SK-N-SH (cell line): ENCODE results near the gene ATG4B. TPM values are rescaled to one million over a fixed set of nuclear protein-coding genes. Genes with fewer than 3 reads are reported as not detected.

ENCODE experiments used
- CTCF ChIA-PET: fragments of 300-600, 350-600 bp; formaldehyde crosslinking; extraction: SDS; loops from one replicate; lab custom pipeline; 2021; lab: Yijun Ruan, JAX
- POLR2A ChIA-PET: fragments of 350-600 bp; sonication (Branson Sonifier 250); formaldehyde crosslinking; extraction: SDS; loops from one replicate; lab custom pipeline; 2020; ENCODE audit warnings: antibody characterized with exemption, inconsistent platforms; lab: Yijun Ruan, JAX
- DNase-seq: peaks from one replicate; pipeline ENCODE4 v3.0.0; 2012
- H2AFZ ChIP-seq: fragments of 200-600 bp; sonication (generic); 2 replicates; pipeline ENCODE4 v1.8.1; 2016; ENCODE audit warnings: antibody characterized with exemption, mild to moderate bottlenecking, low read depth
- H3F3A ChIP-seq: fragments of 200-600 bp; sonication (generic); replicated peaks from 2 replicates; pipeline ENCODE3; 2016; ENCODE audit warnings: antibody characterized with exemption, mild to moderate bottlenecking; ENCODE audit not compliant: insufficient read depth
- H3K27ac ChIP-seq, 2 experiments: fragments of 200-500 bp in 1 of 2; fragments of 200-600 bp in 1 of 2; sonication (Bioruptor generic) in 1 of 2; sonication (generic), shearing (Covaris generic) in 1 of 2; 2 replicates each; pipeline versions ENCODE4 v1.5.1 to v1.6.1; 2014 to 2016; ENCODE audit warnings: low read depth in 2 of 2, inconsistent platforms in 1 of 2, low read length in 1 of 2, mild to moderate bottlenecking in 1 of 2, mixed read lengths in 1 of 2
- H3K27me3 ChIP-seq: fragments of 200-600 bp; sonication (generic), shearing (Covaris generic); 2 replicates; pipeline ENCODE4 v1.6.1; 2016; ENCODE audit warnings: mixed run types; ENCODE audit not compliant: insufficient read depth
- H3K36me3 ChIP-seq, 2 experiments: fragments of 200-500 bp in 1 of 2; fragments of 200-600 bp in 1 of 2; sonication (Bioruptor generic) in 1 of 2; sonication (generic) in 1 of 2; replicated peaks in 1 of 2; 2 replicates each; pipeline versions ENCODE3 to v1.5.1; 2014 to 2016; ENCODE audit warnings: low read length in 1 of 2, mild to moderate bottlenecking in 1 of 2; ENCODE audit not compliant: insufficient read depth in 2 of 2, control insufficient read depth in 1 of 2
- H3K4me1 ChIP-seq, 2 experiments: fragments of 200-500 bp in 1 of 2; fragments of 200-600 bp in 1 of 2; sonication (Bioruptor generic) in 1 of 2; sonication (generic), shearing (Covaris generic) in 1 of 2; 2 replicates each; pipeline versions ENCODE4 v1.5.1 to v1.6.1; 2014 to 2016; ENCODE audit warnings: low read depth in 1 of 2, low read length in 1 of 2, mixed run types in 1 of 2; ENCODE audit not compliant: insufficient read depth in 2 of 2, control insufficient read depth in 1 of 2
- H3K4me2 ChIP-seq: fragments of 200-600 bp; sonication (generic), shearing (Covaris generic); 2 replicates; pipeline ENCODE4 v1.6.1; 2017; ENCODE audit warnings: mixed run types
- H3K4me3 ChIP-seq, 2 experiments: fragments of 200-500 bp in 1 of 2; fragments of 200-600 bp in 1 of 2; sonication (Bioruptor generic) in 1 of 2; sonication (generic), shearing (Covaris generic) in 1 of 2; 2 replicates each; pipeline versions ENCODE4 v1.5.1 to v1.8.1; 2014 to 2016; ENCODE audit warnings: low read depth in 2 of 2, inconsistent platforms in 1 of 2, low read length in 1 of 2, mild to moderate bottlenecking in 1 of 2, mixed read lengths in 1 of 2, moderate library complexity in 1 of 2
- H3K79me2 ChIP-seq: fragments of 200-600 bp; sonication (generic); 2 replicates; pipeline ENCODE4 v1.8.1; 2017; ENCODE audit warnings: mild to moderate bottlenecking; ENCODE audit not compliant: insufficient read depth
- H3K9ac ChIP-seq: fragments of 200-600 bp; sonication (generic); 2 replicates; pipeline ENCODE4 v1.6.1; 2017; ENCODE audit warnings: mixed run types
- H3K9me2 ChIP-seq: fragments of 200-600 bp; sonication (generic); 2 replicates; pipeline ENCODE4 v1.6.1; 2017; ENCODE audit warnings: mixed run types
- H3K9me3 ChIP-seq: fragments of 200-600 bp; sonication (generic); 2 replicates; pipeline ENCODE4 v1.6.1; 2017; ENCODE audit warnings: mixed run types, mild to moderate bottlenecking, moderate library complexity
- H4K20me1 ChIP-seq: fragments of 200-600 bp; sonication (generic); 2 replicates; pipeline ENCODE4 v1.6.1; 2017; ENCODE audit warnings: mild to moderate bottlenecking, mixed run types; ENCODE audit not compliant: insufficient read depth
- CHD2 ChIP-seq: fragments of 150-350 bp; IDR thresholded peaks from 2 replicates; pipeline ENCODE4 v1.6.1; 2018; ENCODE audit warnings: low read length; ENCODE audit not compliant: partially characterized antibody
- ELF1 ChIP-seq: IDR thresholded peaks from 2 replicates; pipeline ENCODE4 v1.4.0; 2012
- EP300 ChIP-seq, 2 experiments: IDR thresholded peaks; 2 replicates each; pipeline versions ENCODE4 v1.4.0 to v1.6.1; 2012; ENCODE audit warnings: borderline replicate concordance in 1 of 2, low read depth in 1 of 2, low read length in 1 of 2
- FOXJ3 ChIP-seq: sonication (generic); formaldehyde crosslinking; IDR thresholded peaks from 2 replicates; pipeline ENCODE4 v1.5.1; 2020; ENCODE audit warnings: mild to moderate bottlenecking, missing genetic modification reagents
- FOXM1 ChIP-seq: IDR thresholded peaks from 2 replicates; pipeline ENCODE4 v1.4.0; 2012; ENCODE audit warnings: low read depth, mild to moderate bottlenecking
- GABPA ChIP-seq: IDR thresholded peaks from 2 replicates; pipeline ENCODE4 v1.4.0; 2012; ENCODE audit warnings: low read depth, mild to moderate bottlenecking
- JUND ChIP-seq: IDR thresholded peaks from 2 replicates; pipeline ENCODE4 v1.4.0; 2012
- MEF2A ChIP-seq: IDR thresholded peaks from 2 replicates; pipeline ENCODE4 v1.4.0; 2012; ENCODE audit warnings: low read depth, borderline replicate concordance
- POLR2AphosphoS5 ChIP-seq: IDR thresholded peaks from 2 replicates; pipeline ENCODE4 v1.6.1; 2012; ENCODE audit warnings: low read depth, low read length
- RAD21 ChIP-seq: IDR thresholded peaks from 2 replicates; pipeline ENCODE4 v1.6.1; 2012; ENCODE audit warnings: mild to moderate bottlenecking, low read length
- RFX5 ChIP-seq: IDR thresholded peaks from 2 replicates; pipeline ENCODE4 v1.6.1; 2012; ENCODE audit warnings: mild to moderate bottlenecking, improper control_type of control experiment, low read length
- SIN3A ChIP-seq: IDR thresholded peaks from 2 replicates; pipeline ENCODE4 v1.6.1; 2012; ENCODE audit warnings: low read depth, mild to moderate bottlenecking, low read length, moderate library complexity, borderline replicate concordance
- TCF12 ChIP-seq: IDR thresholded peaks from 2 replicates; pipeline ENCODE4 v1.4.0; 2012
- YY1 ChIP-seq: IDR thresholded peaks from 2 replicates; pipeline ENCODE4 v1.4.0; 2012; ENCODE audit warnings: low read depth, mild to moderate bottlenecking
- WGBS: methylation state at CpG from one replicate; pipeline ENCODE4 v1.1.6; 2017; ENCODE audit warnings: low lambda C conversion rate; 5-methylcytosine and 5-hydroxymethylcytosine counted together
- polyA plus RNA-seq, 3 experiments: library from polyadenylated mRNA; depleted of rRNA; stranded (reverse); fragments of >200 nt; gene quantifications; 2 replicates each; pipeline ENCODE4 v1.2.3, GENCODE V29; 2012
- TF ChIP-seq, protein P1 (sequence below): IDR thresholded peaks from 2 replicates; pipeline ENCODE4 v1.4.0; 2012; ENCODE audit warnings: low read depth, borderline replicate concordance
- TF ChIP-seq, protein P2 (sequence below): fragments of 150-350 bp; IDR thresholded peaks from 2 replicates; pipeline ENCODE4 v1.6.1; 2016; ENCODE audit warnings: mild to moderate bottlenecking, low read depth, low read length
- TF ChIP-seq, protein P3 (sequence below): IDR thresholded peaks from 2 replicates; pipeline ENCODE4 v1.4.0; 2012; ENCODE audit warnings: low read depth
- TF ChIP-seq, protein P4 (sequence below): IDR thresholded peaks from 2 replicates; pipeline ENCODE4 v1.6.1; 2012; ENCODE audit warnings: mild to moderate bottlenecking, low read depth, low read length, moderate library complexity
- TF ChIP-seq, protein P5 (sequence below): IDR thresholded peaks from 2 replicates; pipeline ENCODE4 v1.4.0; 2012; ENCODE audit warnings: low read depth, borderline replicate concordance

ATG4B gene
- polyA plus RNA-seq, 1 of the 3 experiments (the other 2 are of a cell fraction): 107 TPM

DNA sequence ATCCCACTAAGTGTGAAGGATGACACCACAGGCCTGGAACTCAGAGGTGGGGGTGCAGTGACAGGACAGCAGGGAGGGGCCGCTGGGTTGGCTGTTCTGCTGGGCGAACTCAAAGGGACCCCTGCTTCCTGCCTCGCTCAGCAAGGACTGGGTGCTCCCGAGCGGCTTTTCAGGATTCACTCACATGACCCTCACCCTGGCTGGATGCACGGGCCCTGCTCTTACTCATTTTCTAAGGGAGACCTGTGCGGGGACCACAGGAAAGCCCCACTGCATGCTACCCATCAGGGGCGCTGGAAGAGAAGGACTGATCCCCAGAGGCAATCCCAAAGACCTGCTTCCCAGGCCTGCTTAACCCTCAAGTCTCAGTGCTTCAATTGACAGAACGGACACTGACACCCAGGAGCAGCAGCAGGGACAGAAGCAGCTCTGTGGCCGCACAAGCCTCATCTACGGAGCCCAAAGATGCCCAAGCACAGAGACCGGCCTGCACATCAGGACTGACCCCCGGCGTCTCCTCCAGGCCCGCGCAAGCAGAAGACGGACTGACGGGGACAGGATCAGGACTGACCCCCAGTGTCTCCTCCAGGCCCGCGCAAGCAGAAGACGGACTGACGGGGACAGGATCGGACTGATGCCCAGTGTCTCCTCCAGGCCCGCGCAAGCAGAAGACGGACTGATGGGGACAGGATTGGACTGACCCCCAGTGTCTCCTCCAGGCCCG lies 30.2 kb upstream of the ATG4B start:
- 96% methylated on average over 19 of the region's 27 CpGs for whole genome bisulfite sequencing
- Histone ChIP-seq H2AFZ (no peak overlapping the region), H3K4me3 (no peak overlapping the region), H3K4me1 (no peaks in the 10 kb centered on the region; a peak in 2 of 4 replicates), H3K4me2 (no peak overlapping the region), H3K79me2 (peaks cover 36% of the 10 kb centered on the region), H4K20me1 (0 out of 2 replicates have a peak, but pooled peaks cover 2% of the 10 kb centered on the region), H3F3A (no peaks in the 10 kb centered on the region), H3K27me3 (no peaks in the 10 kb centered on the region), H3K27ac (no peak overlapping the region), H3K9me3 (no peaks in the 10 kb centered on the region), H3K9me2 (no peaks in the 10 kb centered on the region), H3K36me3 (peaks cover 20 to 21% of the 10 kb centered on the region in 2 experiments), H3K9ac (no peak overlapping the region)
- no peak for DNase-seq
- ChIA-PET POLR2A (no interaction called here), CTCF (no interaction called here)
- TF ChIP-seq FOXJ3 (CRISPR knock-in tag) (no peak), YY1 (no peak), CHD2 (no peak), FOXM1 (no peak), TCF12 (no peak), JUND (no peak), RFX5 (no peak), GABPA (no peak), POLR2AphosphoS5 (no peak), ELF1 (no peak), RAD21 (no peak), MEF2A (no peak), EP300 (IDR thresholded peaks at IDR 0.05; ENCODE audit: borderline replicate concordance in 1 of 2, low read depth in 1 of 2, low read length in 1 of 2) (no peak)
- TF ChIP-seq, protein P1, sequence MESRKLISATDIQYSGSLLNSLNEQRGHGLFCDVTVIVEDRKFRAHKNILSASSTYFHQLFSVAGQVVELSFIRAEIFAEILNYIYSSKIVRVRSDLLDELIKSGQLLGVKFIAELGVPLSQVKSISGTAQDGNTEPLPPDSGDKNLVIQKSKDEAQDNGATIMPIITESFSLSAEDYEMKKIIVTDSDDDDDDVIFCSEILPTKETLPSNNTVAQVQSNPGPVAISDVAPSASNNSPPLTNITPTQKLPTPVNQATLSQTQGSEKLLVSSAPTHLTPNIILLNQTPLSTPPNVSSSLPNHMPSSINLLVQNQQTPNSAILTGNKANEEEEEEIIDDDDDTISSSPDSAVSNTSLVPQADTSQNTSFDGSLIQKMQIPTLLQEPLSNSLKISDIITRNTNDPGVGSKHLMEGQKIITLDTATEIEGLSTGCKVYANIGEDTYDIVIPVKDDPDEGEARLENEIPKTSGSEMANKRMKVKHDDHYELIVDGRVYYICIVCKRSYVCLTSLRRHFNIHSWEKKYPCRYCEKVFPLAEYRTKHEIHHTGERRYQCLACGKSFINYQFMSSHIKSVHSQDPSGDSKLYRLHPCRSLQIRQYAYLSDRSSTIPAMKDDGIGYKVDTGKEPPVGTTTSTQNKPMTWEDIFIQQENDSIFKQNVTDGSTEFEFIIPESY: no peak
- TF ChIP-seq, protein P2, sequence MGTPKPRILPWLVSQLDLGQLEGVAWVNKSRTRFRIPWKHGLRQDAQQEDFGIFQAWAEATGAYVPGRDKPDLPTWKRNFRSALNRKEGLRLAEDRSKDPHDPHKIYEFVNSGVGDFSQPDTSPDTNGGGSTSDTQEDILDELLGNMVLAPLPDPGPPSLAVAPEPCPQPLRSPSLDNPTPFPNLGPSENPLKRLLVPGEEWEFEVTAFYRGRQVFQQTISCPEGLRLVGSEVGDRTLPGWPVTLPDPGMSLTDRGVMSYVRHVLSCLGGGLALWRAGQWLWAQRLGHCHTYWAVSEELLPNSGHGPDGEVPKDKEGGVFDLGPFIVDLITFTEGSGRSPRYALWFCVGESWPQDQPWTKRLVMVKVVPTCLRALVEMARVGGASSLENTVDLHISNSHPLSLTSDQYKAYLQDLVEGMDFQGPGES: no peak
- TF ChIP-seq, protein P3, sequence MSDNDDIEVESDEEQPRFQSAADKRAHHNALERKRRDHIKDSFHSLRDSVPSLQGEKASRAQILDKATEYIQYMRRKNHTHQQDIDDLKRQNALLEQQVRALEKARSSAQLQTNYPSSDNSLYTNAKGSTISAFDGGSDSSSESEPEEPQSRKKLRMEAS: no peak

DNA sequence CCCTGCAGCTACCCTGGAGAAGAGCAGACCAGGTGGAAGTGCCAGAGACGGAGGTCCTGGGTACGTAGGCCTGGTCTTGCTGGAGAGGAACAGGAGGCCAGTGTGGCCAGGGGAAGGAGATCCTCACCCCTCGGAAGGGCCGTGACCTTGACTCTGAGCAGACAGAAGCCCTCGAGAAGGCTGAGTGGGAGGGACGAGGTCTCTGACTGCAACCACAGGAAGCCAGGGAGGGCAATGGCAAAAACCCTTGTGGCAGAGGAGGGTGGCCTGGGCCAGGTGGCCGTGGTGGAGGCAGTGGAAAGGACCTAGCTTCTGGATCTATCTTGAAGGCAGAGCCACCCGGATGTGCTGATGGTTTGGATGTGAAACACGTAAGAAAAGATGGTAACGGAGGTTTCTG lies 28.6 kb upstream of the ATG4B start:
- Histone ChIP-seq H3K36me3 (peaks cover 14 to 20% of the 10 kb centered on the region in 2 experiments), H3K79me2 (peaks cover 49% of the 10 kb centered on the region), H3K4me2 (no peak overlapping the region), H3K4me1 (no peaks in the 10 kb centered on the region; a peak in 2 of 4 replicates), H3K27me3 (no peaks in the 10 kb centered on the region), H2AFZ (no peak overlapping the region), H3K9me2 (no peaks in the 10 kb centered on the region), H3K4me3 (no peak overlapping the region), H3K9ac (no peak overlapping the region), H4K20me1 (0 out of 2 replicates have a peak, but pooled peaks cover 5% of the 10 kb centered on the region), H3F3A (no peaks in the 10 kb centered on the region), H3K27ac (no peak overlapping the region), H3K9me3 (no peaks in the 10 kb centered on the region)
- no peak for DNase-seq
- CTCF ChIA-PET: interaction anchor here (2.0 kb wide), 1 partner anchor 10 kb away, joined by 8 read pairs; no protein-coding TSS in a partner anchor
- WGBS: 96% methylated on average over 10 of the region's 10 CpGs
- POLR2A ChIA-PET: no interaction called here
- TF ChIP-seq, protein P1: no peak
- no peak for TF ChIP-seq SIN3A
- TF ChIP-seq, protein P4, sequence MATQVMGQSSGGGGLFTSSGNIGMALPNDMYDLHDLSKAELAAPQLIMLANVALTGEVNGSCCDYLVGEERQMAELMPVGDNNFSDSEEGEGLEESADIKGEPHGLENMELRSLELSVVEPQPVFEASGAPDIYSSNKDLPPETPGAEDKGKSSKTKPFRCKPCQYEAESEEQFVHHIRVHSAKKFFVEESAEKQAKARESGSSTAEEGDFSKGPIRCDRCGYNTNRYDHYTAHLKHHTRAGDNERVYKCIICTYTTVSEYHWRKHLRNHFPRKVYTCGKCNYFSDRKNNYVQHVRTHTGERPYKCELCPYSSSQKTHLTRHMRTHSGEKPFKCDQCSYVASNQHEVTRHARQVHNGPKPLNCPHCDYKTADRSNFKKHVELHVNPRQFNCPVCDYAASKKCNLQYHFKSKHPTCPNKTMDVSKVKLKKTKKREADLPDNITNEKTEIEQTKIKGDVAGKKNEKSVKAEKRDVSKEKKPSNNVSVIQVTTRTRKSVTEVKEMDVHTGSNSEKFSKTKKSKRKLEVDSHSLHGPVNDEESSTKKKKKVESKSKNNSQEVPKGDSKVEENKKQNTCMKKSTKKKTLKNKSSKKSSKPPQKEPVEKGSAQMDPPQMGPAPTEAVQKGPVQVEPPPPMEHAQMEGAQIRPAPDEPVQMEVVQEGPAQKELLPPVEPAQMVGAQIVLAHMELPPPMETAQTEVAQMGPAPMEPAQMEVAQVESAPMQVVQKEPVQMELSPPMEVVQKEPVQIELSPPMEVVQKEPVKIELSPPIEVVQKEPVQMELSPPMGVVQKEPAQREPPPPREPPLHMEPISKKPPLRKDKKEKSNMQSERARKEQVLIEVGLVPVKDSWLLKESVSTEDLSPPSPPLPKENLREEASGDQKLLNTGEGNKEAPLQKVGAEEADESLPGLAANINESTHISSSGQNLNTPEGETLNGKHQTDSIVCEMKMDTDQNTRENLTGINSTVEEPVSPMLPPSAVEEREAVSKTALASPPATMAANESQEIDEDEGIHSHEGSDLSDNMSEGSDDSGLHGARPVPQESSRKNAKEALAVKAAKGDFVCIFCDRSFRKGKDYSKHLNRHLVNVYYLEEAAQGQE: no peak
- TF ChIP-seq, protein P5, sequence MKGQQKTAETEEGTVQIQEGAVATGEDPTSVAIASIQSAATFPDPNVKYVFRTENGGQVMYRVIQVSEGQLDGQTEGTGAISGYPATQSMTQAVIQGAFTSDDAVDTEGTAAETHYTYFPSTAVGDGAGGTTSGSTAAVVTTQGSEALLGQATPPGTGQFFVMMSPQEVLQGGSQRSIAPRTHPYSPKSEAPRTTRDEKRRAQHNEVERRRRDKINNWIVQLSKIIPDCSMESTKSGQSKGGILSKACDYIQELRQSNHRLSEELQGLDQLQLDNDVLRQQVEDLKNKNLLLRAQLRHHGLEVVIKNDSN: no peak
